ENCODE data around the gene LTA4H.

LTA4H gene

DNA sequence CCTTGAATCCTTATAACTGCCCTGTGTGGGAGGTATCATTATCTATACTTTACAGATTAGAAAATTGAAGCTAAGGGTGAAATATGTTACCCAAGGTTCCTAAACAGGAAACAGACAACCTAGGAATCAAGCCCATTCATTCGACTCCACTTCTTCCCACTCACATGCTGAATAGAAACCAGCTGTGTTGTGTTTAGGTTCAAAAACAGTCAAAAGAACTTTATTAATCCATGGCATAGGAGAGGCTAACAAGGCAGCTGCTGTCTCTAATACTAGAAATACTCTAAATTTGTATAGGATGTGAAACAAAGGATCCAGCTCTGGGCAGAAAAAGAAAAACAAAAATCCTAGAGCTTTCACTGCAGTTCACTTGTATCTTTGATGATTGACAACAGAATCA, 82.4 kb downstream of the LTA4H start:
- no peak for DNase-seq

- DNase-seq: no peak
Measured at GRCh38 chr12:95951515-95951914, 83.9 kb downstream of the LTA4H start.

Measured in NCI-H2171 (cell line).